Panc1 (cell line): ENCODE data around the gene GID4. TPM values are rescaled to one million over a fixed set of nuclear protein-coding genes. Genes with fewer than 3 reads are reported as not detected.

Source experiments
- ATAC-seq: fragments of 200-7000 bp; cut with Tn5 transposase; 2 replicates; pipeline ENCODE4 v1.9.1; 2020; ENCODE audit warnings: mild to moderate bottlenecking, moderate library complexity
- BruUV-seq: library from RNA; stranded (reverse); fragments of 400-500 nt; replicated peaks from 2 replicates; lab custom pipeline; 2021; lab: Mats Ljungman, UMichigan
- CTCF ChIA-PET: fragments of 300-600 bp; sonication (Branson Sonifier 250); formaldehyde crosslinking; loops from one replicate; lab custom pipeline; 2022; ENCODE audit warnings: antibody characterized with exemption; lab: Charles Lee
- POLR2A ChIA-PET: fragments of 300-600 bp; sonication (Branson Sonifier 250); formaldehyde crosslinking; loops from one replicate; lab custom pipeline; 2022; ENCODE audit warnings: antibody characterized with exemption; lab: Charles Lee
- DNase-seq: peaks from one replicate; pipeline ENCODE4 v3.0.0-alpha.2; 2010; ENCODE audit warnings: low read depth, low spot score
- H3K27ac ChIP-seq: 2 replicates; pipeline ENCODE4 v1.5.1; 2011; ENCODE audit warnings: mild to moderate bottlenecking, low read length, inconsistent platforms
- H3K27me3 ChIP-seq: fragments of 200-500 bp; sonication (Bioruptor generic); 2 replicates; pipeline ENCODE4 v1.6.0; 2014; ENCODE audit warnings: low read length, inconsistent platforms; ENCODE audit not compliant: control insufficient read depth, insufficient read depth
- H3K36me3 ChIP-seq: fragments of 200-500 bp; sonication (Bioruptor generic); 2 replicates; pipeline ENCODE4 v1.5.1; 2014; ENCODE audit warnings: inconsistent platforms, mild to moderate bottlenecking, low read length, moderate library complexity; ENCODE audit not compliant: control insufficient read depth, insufficient read depth
- H3K4me1 ChIP-seq: 2 replicates; pipeline ENCODE4 v1.5.1; 2011; ENCODE audit warnings: inconsistent platforms, mild to moderate bottlenecking, low read length, moderate library complexity; ENCODE audit not compliant: control insufficient read depth, insufficient read depth
- H3K4me3 ChIP-seq, 2 experiments: 2 replicates each; pipeline ENCODE4 v1.5.1; 2011 to 2012; ENCODE audit warnings: low read depth in 2 of 2, low read length in 2 of 2, mild to moderate bottlenecking in 2 of 2, inconsistent platforms in 1 of 2, moderate library complexity in 1 of 2
- H3K9me3 ChIP-seq: fragments of 200-500 bp; sonication (Bioruptor generic); 2 replicates; pipeline ENCODE4 v1.5.1; 2014; ENCODE audit warnings: low read depth, mild to moderate bottlenecking, inconsistent platforms, low read length, moderate library complexity; ENCODE audit not compliant: control insufficient read depth, insufficient read depth
- CTCF ChIP-seq: fragments of 450-650 bp; IDR thresholded peaks from 2 replicates; pipeline ENCODE4 v1.5.1; 2017; ENCODE audit warnings: mild to moderate bottlenecking
- POLR2AphosphoS5 ChIP-seq: IDR thresholded peaks from 2 replicates; pipeline ENCODE4 v1.6.1; 2012; ENCODE audit warnings: mild to moderate bottlenecking, low read depth, low read length, moderate library complexity
- SIN3A ChIP-seq: IDR thresholded peaks from 2 replicates; pipeline ENCODE4 v1.6.1; 2012; ENCODE audit warnings: low read depth, mild to moderate bottlenecking, low read length, moderate library complexity, borderline replicate concordance; ENCODE audit not compliant: insufficient read depth
- TCF7L2 ChIP-seq: IDR thresholded peaks from 2 replicates; pipeline ENCODE4 v1.6.1; 2011; ENCODE audit warnings: mild to moderate bottlenecking, low read depth, low read length, inconsistent platforms
- in situ Hi-C: cut with HindIII; loops from 2 replicates; pipeline ENCODE4 v1.10.0; 2016; ENCODE audit warnings: low sequenced_read_pairs, low pct_unique_long_range_greater_than_20kb
- intact Hi-C: fragments of 100-400 bp; cut with micrococcal nuclease; formaldehyde crosslinking; loops from one replicate; pipeline ENCODE4 v1.10.0; 2022; ENCODE audit not compliant: unreplicated experiment
- total RNA-seq: library from RNA; stranded (reverse); gene quantifications from one replicate; pipeline ENCODE4 v1.2.1, GENCODE V29; 2021; ENCODE audit not compliant: unreplicated experiment
- TF ChIP-seq, protein P1 (sequence below), 2 experiments: IDR thresholded peaks; 2 replicates each; pipeline ENCODE4 v1.6.1; 2011 to 2012; ENCODE audit warnings: low read depth in 2 of 2, control low read depth in 1 of 2, low read length in 1 of 2, mild to moderate bottlenecking in 1 of 2, moderate library complexity in 1 of 2; ENCODE audit not compliant: insufficient read depth in 1 of 2

The GID4 gene
- total RNA-seq, 1 experiment from 2014 or later = 11.1 TPM

- H3K36me3 ChIP-seq = no peaks in the 10 kb centered on the region; the same call in none of the 2 replicates
- BruUV-seq = no TSS peak
- ATAC-seq (peak; percentile 98), DNase-seq (peak; percentile 66)
- intact Hi-C loops (no loop called here), in situ Hi-C loops (no loop called here)
- no peaks in the 10 kb centered on the region for H3K9me3 ChIP-seq
- no peak for TF ChIP-seq CTCF
- peak; percentile 69; the same call in 1 of the 2 replicates for TF ChIP-seq SIN3A
- TF ChIP-seq POLR2AphosphoS5 = peak; percentile 84
- TF ChIP-seq, protein P1, sequence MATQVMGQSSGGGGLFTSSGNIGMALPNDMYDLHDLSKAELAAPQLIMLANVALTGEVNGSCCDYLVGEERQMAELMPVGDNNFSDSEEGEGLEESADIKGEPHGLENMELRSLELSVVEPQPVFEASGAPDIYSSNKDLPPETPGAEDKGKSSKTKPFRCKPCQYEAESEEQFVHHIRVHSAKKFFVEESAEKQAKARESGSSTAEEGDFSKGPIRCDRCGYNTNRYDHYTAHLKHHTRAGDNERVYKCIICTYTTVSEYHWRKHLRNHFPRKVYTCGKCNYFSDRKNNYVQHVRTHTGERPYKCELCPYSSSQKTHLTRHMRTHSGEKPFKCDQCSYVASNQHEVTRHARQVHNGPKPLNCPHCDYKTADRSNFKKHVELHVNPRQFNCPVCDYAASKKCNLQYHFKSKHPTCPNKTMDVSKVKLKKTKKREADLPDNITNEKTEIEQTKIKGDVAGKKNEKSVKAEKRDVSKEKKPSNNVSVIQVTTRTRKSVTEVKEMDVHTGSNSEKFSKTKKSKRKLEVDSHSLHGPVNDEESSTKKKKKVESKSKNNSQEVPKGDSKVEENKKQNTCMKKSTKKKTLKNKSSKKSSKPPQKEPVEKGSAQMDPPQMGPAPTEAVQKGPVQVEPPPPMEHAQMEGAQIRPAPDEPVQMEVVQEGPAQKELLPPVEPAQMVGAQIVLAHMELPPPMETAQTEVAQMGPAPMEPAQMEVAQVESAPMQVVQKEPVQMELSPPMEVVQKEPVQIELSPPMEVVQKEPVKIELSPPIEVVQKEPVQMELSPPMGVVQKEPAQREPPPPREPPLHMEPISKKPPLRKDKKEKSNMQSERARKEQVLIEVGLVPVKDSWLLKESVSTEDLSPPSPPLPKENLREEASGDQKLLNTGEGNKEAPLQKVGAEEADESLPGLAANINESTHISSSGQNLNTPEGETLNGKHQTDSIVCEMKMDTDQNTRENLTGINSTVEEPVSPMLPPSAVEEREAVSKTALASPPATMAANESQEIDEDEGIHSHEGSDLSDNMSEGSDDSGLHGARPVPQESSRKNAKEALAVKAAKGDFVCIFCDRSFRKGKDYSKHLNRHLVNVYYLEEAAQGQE (IDR thresholded peaks at IDR 0.05; ENCODE audit: insufficient read depth in 1 of 2, low read depth in 2 of 2, low read length in 1 of 2) = no peak
- TF ChIP-seq TCF7L2 = no peak
- ChIA-PET POLR2A (no interaction called here), CTCF (interaction anchor here (0.6 kb wide), 1 partner anchor 537 kb away, joined by 3 read pairs; no protein-coding TSS in a partner anchor)
- no peaks in the 10 kb centered on the region for H3K27me3 ChIP-seq
- H3K4me1 ChIP-seq = peaks cover 7% of the 10 kb centered on the region
- peak within 1 kb of the TSS; percentile 90 for H3K27ac ChIP-seq
- H3K4me3 ChIP-seq = peak within 1 kb of the TSS; percentile 95 to 96
Observed at GRCh38 chr17:18087610-18088491, 48.6 kb downstream of the GID4 start, which contains the start of gene DRG2. TSS of gene DRG2 (plus strand) at chr17:18087948. CDS start at chr17:18088024, 76 bp downstream.

- DNase-seq (no peak), ATAC-seq (no peak)
- Histone ChIP-seq H3K4me1 (peaks cover 7% of the 10 kb centered on the region), H3K4me3 (no peak overlapping the region), H3K36me3 (no peaks in the 10 kb centered on the region; the same call in none of the 2 replicates), H3K9me3 (no peaks in the 10 kb centered on the region), H3K27ac (no peak overlapping the region), H3K27me3 (no peaks in the 10 kb centered on the region)
- TF ChIP-seq SIN3A = no peak
- TF ChIP-seq CTCF = no peak
- TF ChIP-seq TCF7L2 = no peak
- no peak for TF ChIP-seq POLR2AphosphoS5
- TF ChIP-seq, protein P1 (IDR thresholded peaks at IDR 0.05; ENCODE audit: insufficient read depth in 1 of 2, low read depth in 2 of 2, low read length in 1 of 2) = no peak
- ChIA-PET CTCF (interaction anchor here (0.6 kb wide), 1 partner anchor 399 kb away, joined by 5 read pairs; no protein-coding TSS in a partner anchor), POLR2A (no interaction called here)
- intact Hi-C loops (no loop called here), in situ Hi-C loops (no loop called here)
- TSS peak; percentile 76 for BruUV-seq
Observed at GRCh38 chr17:18089613-18090012, 50.4 kb downstream of the GID4 start.
